Stomach (tissue), 4 donors: Measurements from ENCODE around the gene WDR5B.

Experiments
- CTCF ChIP-seq, 7 experiments: fragments of 450-650 bp in 4 of 7; fragments of 200-600 bp in 3 of 7; sonication (generic) in 3 of 7; IDR thresholded peaks; one replicate each; pipeline ENCODE4 v1.5.1; 2016 to 2019; ENCODE audit warnings: antibody characterized with exemption in 7 of 7, control low read depth in 2 of 7, mild to moderate bottlenecking in 1 of 7
- EP300 ChIP-seq: sonication (generic); formaldehyde crosslinking; IDR thresholded peaks from one replicate; pipeline ENCODE4 v1.6.1; 2017; ENCODE audit warnings: antibody characterized with exemption
- POLR2A ChIP-seq, 4 donors: fragments of 450-650 bp; IDR thresholded peaks; one replicate each; pipeline ENCODE4 v1.6.1; 2016; ENCODE audit warnings: antibody characterized with exemption in 4 of 4, control low read depth in 2 of 4, mild to moderate bottlenecking in 1 of 4, moderate library complexity in 1 of 4
- POLR2AphosphoS5 ChIP-seq, 3 donors: sonication (generic); formaldehyde crosslinking; IDR thresholded peaks; one replicate each; pipeline ENCODE4 v1.6.1; 2016; ENCODE audit warnings: antibody characterized with exemption in 3 of 3

DNA sequence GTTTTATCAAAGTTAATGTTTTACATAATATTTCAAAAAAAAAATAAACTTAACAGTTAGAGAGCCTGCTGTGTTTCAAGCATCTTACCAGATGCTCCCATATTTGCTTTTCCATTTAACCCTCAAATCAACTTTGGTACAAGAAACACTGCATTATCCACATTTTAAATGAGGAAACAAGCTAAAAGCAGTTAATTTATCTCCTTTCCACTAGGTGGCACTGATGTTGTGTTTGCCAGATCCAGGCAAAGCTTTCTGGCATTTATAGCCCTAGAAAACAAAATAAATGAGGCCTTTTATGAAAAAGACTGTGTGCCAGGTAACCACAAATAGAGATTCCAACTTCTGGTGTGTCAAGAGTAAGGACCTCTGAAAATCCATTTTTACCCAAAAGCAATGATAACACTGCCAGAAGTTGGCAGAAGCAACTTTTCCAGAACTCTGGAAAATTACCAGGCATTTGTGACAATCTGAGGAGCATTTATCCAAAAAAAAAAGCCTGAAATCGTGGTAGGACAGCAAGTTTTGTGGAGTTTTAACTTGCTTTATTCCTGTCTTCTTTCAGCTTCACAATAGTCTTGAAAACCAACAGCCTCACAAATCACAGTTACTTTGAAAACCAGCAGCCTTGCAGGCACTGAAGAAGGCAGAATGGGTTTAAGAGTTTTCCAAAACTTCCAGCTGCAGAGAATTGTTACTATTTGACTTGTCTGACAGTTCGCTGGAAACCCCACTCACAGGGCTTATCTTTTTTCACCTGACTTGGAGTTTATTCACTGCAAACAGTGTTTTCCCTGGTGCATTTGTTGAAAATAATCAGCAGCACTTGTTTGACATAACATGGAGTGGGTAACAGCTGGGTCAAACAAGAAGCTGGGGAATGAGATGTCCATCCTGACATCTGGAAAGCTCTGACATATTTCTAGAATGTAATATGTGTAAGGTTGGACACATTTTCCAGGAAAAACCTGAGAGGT is 22.7 kb downstream of the WDR5B start:
- TF ChIP-seq CTCF (IDR thresholded peaks at IDR 0.05) = peak in 5 of 7 experiments; percentile 39 to 63 (median 55)
- TF ChIP-seq POLR2A (IDR thresholded peaks at IDR 0.05) = no peak
- TF ChIP-seq POLR2AphosphoS5 (IDR thresholded peaks at IDR 0.05) = no peak
- no peak for TF ChIP-seq EP300
